Fibroblast of gingiva (primary cell): ENCODE measurements around the gene GPATCH2.
"Not testable (repeated sequence)": the region's sequence is repeated elsewhere in the genome, so short reads cannot be mapped to it uniquely, and the experiment has no call there.

Experiments
- DNase-seq: peaks from one replicate; pipeline ENCODE4 v3.0.0-alpha.2; 2011; ENCODE audit warnings: low read depth

GPATCH2 gene

GRCh38 chr1:217443845-217444244 lies 187.0 kb downstream of the GPATCH2 start:
- no peak for DNase-seq

- DNase-seq: no peak
Measured at GRCh38 chr1:217437376-217437775, 193.5 kb downstream of the GPATCH2 start.

- DNase-seq: no peak
Measured at GRCh38 chr1:217435204-217435603, 195.7 kb downstream of the GPATCH2 start.

- no peak for DNase-seq
Measured at GRCh38 chr1:217433664-217434063, 197.2 kb downstream of the GPATCH2 start.

- DNase-seq: no peak
Measured at GRCh38 chr1:217432339-217432738, 198.6 kb downstream of the GPATCH2 start.

GRCh38 chr1:217431395-217431794 lies 199.5 kb downstream of the GPATCH2 start:
- DNase-seq: no peak

- DNase-seq: peak; percentile 2
Measured at GRCh38 chr1:217425422-217425821, 205.5 kb downstream of the GPATCH2 start.

- no peak for DNase-seq
Measured at GRCh38 chr1:217419194-217419551, 211.7 kb downstream of the GPATCH2 start.

- no peak for DNase-seq
Measured at GRCh38 chr1:217418269-217419193, 212.4 kb downstream of the GPATCH2 start.

GRCh38 chr1:217417363-217417762 lies 213.5 kb downstream of the GPATCH2 start:
- DNase-seq: no peak

GRCh38 chr1:217407534-217408001 lies 223.3 kb downstream of the GPATCH2 start:
- no peak for DNase-seq

- no peak for DNase-seq
Measured at GRCh38 chr1:217403026-217403720, 227.7 kb downstream of the GPATCH2 start.

- no peak for DNase-seq
Measured at GRCh38 chr1:217402301-217402700, 228.6 kb downstream of the GPATCH2 start.

- DNase-seq: no peak
Measured at GRCh38 chr1:217393896-217394295, 237.0 kb downstream of the GPATCH2 start.

- DNase-seq: no peak
Measured at GRCh38 chr1:217392441-217392840, 238.4 kb downstream of the GPATCH2 start.

GRCh38 chr1:217389895-217390294 lies 241.0 kb downstream of the GPATCH2 start:
- no peak for DNase-seq

- DNase-seq: no peak
Measured at GRCh38 chr1:217388522-217389065, 242.3 kb downstream of the GPATCH2 start.

GRCh38 chr1:217381773-217382172 lies 249.1 kb downstream of the GPATCH2 start:
- not testable (repeated sequence) for DNase-seq

GRCh38 chr1:217379804-217380203 lies 251.1 kb downstream of the GPATCH2 start:
- DNase-seq: not testable (repeated sequence)

GRCh38 chr1:217379336-217379735 lies 251.6 kb downstream of the GPATCH2 start:
- DNase-seq: no peak
